K562 (cell line): ENCODE data around the gene RNF39.

ENCODE experiments used
- HNRNPK ChIP-seq: fragments of 200-400 bp; formaldehyde crosslinking; IDR thresholded peaks from one replicate; pipeline ENCODE4 v1.6.1; 2018; ENCODE audit warnings: mild to moderate bottlenecking, low read depth, low read length; ENCODE audit not compliant: poor library complexity, severe bottlenecking
- MAFF ChIP-seq: IDR thresholded peaks from 2 replicates; pipeline ENCODE4 v1.6.1; 2012; ENCODE audit warnings: low read length, improper control_type of control experiment
- NBN ChIP-seq: fragments of 450-650 bp; IDR thresholded peaks from 2 replicates; pipeline ENCODE4 v1.6.1; 2016; ENCODE audit warnings: low read depth, mild to moderate bottlenecking
- SIN3A ChIP-seq, 2 experiments: fragments of 150-350 bp in 1 of 2; IDR thresholded peaks; 2 replicates each; pipeline ENCODE4 v1.6.1; 2011 to 2016; ENCODE audit warnings: borderline replicate concordance in 2 of 2, low read depth in 2 of 2, low read length in 2 of 2, mild to moderate bottlenecking in 2 of 2, moderate library complexity in 2 of 2; ENCODE audit not compliant: control insufficient read depth in 1 of 2
- TAF1 ChIP-seq: IDR thresholded peaks from 2 replicates; pipeline ENCODE4 v1.6.1; 2011; ENCODE audit warnings: mild to moderate bottlenecking, low read length, moderate library complexity; ENCODE audit not compliant: insufficient read depth, control insufficient read depth, severe bottlenecking; ENCODE audit errors: extremely low read depth
- TF ChIP-seq, protein P1 (sequence below): fragments of 450-650 bp; IDR thresholded peaks from 2 replicates; pipeline ENCODE4 v1.6.1; 2016; ENCODE audit warnings: missing biosample characterization, missing genetic modification characterization
- TF ChIP-seq, protein P2 (sequence below), 3 experiments: IDR thresholded peaks in 2 of 3; conservative IDR thresholded peaks in 1 of 3; 2 replicates each; pipeline ENCODE4 v1.5.1; 2011 to 2012; ENCODE audit warnings: low read length in 3 of 3, mild to moderate bottlenecking in 3 of 3, control low read depth in 2 of 3, improper control_type of control experiment in 1 of 3, inconsistent platforms in 1 of 3, low read depth in 1 of 3, mixed read lengths in 1 of 3, moderate library complexity in 1 of 3; ENCODE audit not compliant: insufficient read depth in 2 of 3
- TF ChIP-seq, protein P3 (sequence below): conservative IDR thresholded peaks from 2 replicates; pipeline ENCODE4 v1.6.1; 2011; ENCODE audit warnings: low read depth, mild to moderate bottlenecking, low read length; ENCODE audit not compliant: control insufficient read depth
- TF ChIP-seq, protein P4 (sequence below): sonication (generic); formaldehyde crosslinking; IDR thresholded peaks from 2 replicates; pipeline ENCODE4 v1.8.0; 2022; ENCODE audit warnings: mild to moderate bottlenecking, low read depth, missing genetic modification reagents

DNA sequence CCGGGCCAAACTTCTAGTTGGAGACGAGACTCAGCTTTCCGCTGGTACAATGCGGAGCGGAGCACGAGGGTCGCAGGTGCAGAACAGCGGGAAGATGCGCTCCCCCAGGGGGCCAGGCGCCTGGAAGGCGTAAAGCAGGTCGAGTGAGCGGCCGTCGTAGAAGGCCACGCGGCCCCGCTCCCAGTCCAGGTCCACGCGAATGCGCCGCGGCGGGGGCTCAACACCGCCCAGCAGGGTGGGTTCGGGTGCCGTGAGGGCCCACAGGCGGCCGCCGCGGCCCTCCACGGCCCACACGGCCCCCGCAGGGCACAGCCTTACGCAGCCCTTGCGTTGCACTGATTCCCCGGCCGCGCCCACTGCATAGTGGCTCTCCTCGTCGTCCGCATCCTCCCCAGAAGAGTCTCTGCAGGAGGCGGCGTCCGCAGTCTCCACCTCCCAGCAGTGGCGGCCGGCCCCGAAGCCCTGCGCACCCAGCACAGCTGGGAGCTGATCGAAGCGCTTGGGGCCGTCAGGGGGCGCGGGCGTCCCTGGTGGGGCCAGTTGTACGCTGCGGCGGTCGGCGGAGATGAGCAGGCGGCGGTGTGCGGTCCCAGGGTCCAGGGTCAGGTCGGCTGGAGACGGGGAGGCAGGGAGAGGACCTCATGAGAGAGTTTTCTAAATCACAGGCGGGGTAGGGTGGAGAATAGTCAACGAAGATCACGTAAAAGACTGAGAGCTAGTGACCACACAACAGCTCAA lies 4.3 kb downstream of the RNF39 start:
- no peak for TF ChIP-seq NBN
- no peak for TF ChIP-seq HNRNPK
- TF ChIP-seq SIN3A (IDR thresholded peaks at IDR 0.05; ENCODE audit: borderline replicate concordance in 2 of 2, control insufficient read depth in 1 of 2, low read depth in 2 of 2, low read length in 2 of 2) = no peak
- TF ChIP-seq, protein P1, sequence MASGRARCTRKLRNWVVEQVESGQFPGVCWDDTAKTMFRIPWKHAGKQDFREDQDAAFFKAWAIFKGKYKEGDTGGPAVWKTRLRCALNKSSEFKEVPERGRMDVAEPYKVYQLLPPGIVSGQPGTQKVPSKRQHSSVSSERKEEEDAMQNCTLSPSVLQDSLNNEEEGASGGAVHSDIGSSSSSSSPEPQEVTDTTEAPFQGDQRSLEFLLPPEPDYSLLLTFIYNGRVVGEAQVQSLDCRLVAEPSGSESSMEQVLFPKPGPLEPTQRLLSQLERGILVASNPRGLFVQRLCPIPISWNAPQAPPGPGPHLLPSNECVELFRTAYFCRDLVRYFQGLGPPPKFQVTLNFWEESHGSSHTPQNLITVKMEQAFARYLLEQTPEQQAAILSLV (tag) = no peak
- TF ChIP-seq, protein P2, sequence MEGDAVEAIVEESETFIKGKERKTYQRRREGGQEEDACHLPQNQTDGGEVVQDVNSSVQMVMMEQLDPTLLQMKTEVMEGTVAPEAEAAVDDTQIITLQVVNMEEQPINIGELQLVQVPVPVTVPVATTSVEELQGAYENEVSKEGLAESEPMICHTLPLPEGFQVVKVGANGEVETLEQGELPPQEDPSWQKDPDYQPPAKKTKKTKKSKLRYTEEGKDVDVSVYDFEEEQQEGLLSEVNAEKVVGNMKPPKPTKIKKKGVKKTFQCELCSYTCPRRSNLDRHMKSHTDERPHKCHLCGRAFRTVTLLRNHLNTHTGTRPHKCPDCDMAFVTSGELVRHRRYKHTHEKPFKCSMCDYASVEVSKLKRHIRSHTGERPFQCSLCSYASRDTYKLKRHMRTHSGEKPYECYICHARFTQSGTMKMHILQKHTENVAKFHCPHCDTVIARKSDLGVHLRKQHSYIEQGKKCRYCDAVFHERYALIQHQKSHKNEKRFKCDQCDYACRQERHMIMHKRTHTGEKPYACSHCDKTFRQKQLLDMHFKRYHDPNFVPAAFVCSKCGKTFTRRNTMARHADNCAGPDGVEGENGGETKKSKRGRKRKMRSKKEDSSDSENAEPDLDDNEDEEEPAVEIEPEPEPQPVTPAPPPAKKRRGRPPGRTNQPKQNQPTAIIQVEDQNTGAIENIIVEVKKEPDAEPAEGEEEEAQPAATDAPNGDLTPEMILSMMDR (IDR thresholded peaks at IDR 0.05 in 2 of 3, conservative IDR thresholded peaks at IDR 0.05 in 1 of 3; ENCODE audit: insufficient read depth in 2 of 3, low read depth in 1 of 3, low read length in 3 of 3) = no peak
- TF ChIP-seq, protein P3, sequence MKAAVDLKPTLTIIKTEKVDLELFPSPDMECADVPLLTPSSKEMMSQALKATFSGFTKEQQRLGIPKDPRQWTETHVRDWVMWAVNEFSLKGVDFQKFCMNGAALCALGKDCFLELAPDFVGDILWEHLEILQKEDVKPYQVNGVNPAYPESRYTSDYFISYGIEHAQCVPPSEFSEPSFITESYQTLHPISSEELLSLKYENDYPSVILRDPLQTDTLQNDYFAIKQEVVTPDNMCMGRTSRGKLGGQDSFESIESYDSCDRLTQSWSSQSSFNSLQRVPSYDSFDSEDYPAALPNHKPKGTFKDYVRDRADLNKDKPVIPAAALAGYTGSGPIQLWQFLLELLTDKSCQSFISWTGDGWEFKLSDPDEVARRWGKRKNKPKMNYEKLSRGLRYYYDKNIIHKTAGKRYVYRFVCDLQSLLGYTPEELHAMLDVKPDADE = no peak
- TF ChIP-seq, protein P4, sequence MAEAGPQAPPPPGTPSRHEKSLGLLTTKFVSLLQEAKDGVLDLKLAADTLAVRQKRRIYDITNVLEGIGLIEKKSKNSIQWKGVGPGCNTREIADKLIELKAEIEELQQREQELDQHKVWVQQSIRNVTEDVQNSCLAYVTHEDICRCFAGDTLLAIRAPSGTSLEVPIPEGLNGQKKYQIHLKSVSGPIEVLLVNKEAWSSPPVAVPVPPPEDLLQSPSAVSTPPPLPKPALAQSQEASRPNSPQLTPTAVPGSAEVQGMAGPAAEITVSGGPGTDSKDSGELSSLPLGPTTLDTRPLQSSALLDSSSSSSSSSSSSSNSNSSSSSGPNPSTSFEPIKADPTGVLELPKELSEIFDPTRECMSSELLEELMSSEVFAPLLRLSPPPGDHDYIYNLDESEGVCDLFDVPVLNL (CRISPR knock-in tag) = no peak
- TF ChIP-seq MAFF = no peak
- no peak for TF ChIP-seq TAF1
